ENCODE results near the gene FSTL4. TPM values are rescaled to one million over a fixed set of nuclear protein-coding genes. Genes with fewer than 3 reads are reported as not detected.

The FSTL4 gene
- polyA plus RNA-seq, 1 of the 3 experiments (the other 2 are of a cell fraction) = not detected

DNA sequence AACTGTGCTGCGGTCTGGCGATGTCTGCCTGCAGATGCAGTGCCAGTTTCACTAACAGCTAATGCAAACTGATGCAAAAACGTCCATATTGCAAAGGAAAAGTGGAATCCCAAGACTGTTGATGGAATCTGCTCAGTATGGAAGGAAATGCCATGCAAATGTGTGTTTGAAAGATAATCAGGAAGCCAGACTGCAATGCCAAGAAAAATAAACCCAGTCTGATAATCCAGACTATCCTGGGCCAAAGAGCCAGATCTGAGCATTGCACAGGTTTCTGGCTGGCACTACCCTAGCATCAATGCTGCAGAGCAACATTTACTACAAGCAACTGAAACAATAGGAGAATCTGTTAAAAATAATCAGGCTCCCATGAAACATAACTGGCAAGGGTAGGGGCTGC lies 130.3 kb downstream of the FSTL4 start:
- POLR2A ChIA-PET = no interaction called here
- Histone ChIP-seq H3K9me2 (no peaks in the 10 kb centered on the region), H3K79me2 (ENCODE audit: insufficient read depth) (no peaks in the 10 kb centered on the region), H4K20me1 (ENCODE audit: insufficient read depth) (no peaks in the 10 kb centered on the region), H3K9ac (no peak overlapping the region), H3K36me3 (replicated peaks in 1 of 2; ENCODE audit: control insufficient read depth in 1 of 2, insufficient read depth in 2 of 2, low read length in 1 of 2) (no peaks in the 10 kb centered on the region), H3K4me2 (no peak overlapping the region), H3K4me1 (ENCODE audit: control insufficient read depth in 1 of 2, insufficient read depth in 2 of 2, low read depth in 1 of 2, low read length in 1 of 2) (peaks cover 0 to 36% of the 10 kb centered on the region in 2 experiments; a peak in 1 of 4 replicates), H3K9me3 (no peaks in the 10 kb centered on the region), H3F3A (replicated peaks; ENCODE audit: insufficient read depth) (no peaks in the 10 kb centered on the region), H3K27me3 (ENCODE audit: insufficient read depth) (no peaks in the 10 kb centered on the region; the same call in 1 of the 2 replicates), H2AFZ (ENCODE audit: low read depth) (no peak overlapping the region), H3K27ac (ENCODE audit: low read depth in 2 of 2, low read length in 1 of 2) (peak overlapping the region in 1 of 2 experiments; percentile 43; a peak in 1 of 4 replicates), H3K4me3 (ENCODE audit: low read depth in 2 of 2, low read length in 1 of 2) (no peak overlapping the region)
- WGBS (ENCODE audit: low lambda C conversion rate) = 52% methylated on average over 3 of the region's 3 CpGs
- DNase-seq = no peak
- CTCF ChIA-PET = interaction anchor here (0.6 to 1.0 kb wide), 2 partner anchors 22 to 599 kb away, joined by 3 to 4 read pairs; no protein-coding TSS in a partner anchor
- TF ChIP-seq FOXJ3 (CRISPR knock-in tag; IDR thresholded peaks at IDR 0.05) (no peak), TCF12 (IDR thresholded peaks at IDR 0.05) (peak; percentile 31; the same call in 1 of the 2 replicates), POLR2AphosphoS5 (IDR thresholded peaks at IDR 0.05; ENCODE audit: low read depth, low read length) (no peak), NRF1 (IDR thresholded peaks at IDR 0.05; ENCODE audit: low read depth, low read length) (no peak), NFIC (IDR thresholded peaks at IDR 0.05; ENCODE audit: borderline replicate concordance) (peak; percentile 39; the same call in 1 of the 2 replicates), RXRA (IDR thresholded peaks at IDR 0.05; ENCODE audit: borderline replicate concordance, low read depth) (no peak)
- TF ChIP-seq, protein P1, sequence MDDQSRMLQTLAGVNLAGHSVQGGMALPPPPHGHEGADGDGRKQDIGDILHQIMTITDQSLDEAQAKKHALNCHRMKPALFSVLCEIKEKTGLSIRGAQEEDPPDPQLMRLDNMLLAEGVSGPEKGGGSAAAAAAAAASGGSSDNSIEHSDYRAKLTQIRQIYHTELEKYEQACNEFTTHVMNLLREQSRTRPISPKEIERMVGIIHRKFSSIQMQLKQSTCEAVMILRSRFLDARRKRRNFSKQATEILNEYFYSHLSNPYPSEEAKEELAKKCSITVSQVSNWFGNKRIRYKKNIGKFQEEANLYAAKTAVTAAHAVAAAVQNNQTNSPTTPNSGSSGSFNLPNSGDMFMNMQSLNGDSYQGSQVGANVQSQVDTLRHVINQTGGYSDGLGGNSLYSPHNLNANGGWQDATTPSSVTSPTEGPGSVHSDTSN (IDR thresholded peaks at IDR 0.05) = no peak

DNA sequence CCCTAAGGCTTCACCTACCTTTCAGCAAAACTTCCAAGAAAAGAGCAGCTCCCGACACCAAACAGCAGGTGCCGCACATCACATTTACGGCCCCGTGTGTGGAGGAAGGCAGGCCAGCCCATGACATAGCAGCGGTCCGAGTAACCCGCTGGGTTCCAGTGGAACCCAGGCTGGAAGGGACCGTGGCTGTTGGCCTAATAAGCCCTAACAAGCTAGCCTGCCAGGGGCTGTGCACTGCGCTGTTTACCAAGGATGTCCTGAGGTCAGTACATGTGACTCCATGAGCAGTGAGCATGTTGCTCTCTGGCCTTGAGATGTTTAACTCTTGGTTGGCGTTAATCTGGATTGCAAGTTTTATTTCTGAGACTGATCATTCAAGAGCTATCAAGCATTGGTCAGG lies 131.5 kb downstream of the FSTL4 start:
- 66% methylated on average over 9 of the region's 10 CpGs for WGBS (ENCODE audit: low lambda C conversion rate)
- ChIA-PET CTCF (interaction anchor here (1.0 to 1.3 kb wide), 2 partner anchors 21 to 222 kb away, joined by 4 read pairs; no protein-coding TSS in a partner anchor), POLR2A (no interaction called here)
- Histone ChIP-seq H3F3A (replicated peaks; ENCODE audit: insufficient read depth) (no peaks in the 10 kb centered on the region), H4K20me1 (ENCODE audit: insufficient read depth) (no peaks in the 10 kb centered on the region), H3K27me3 (ENCODE audit: insufficient read depth) (peaks cover 3% of the 10 kb centered on the region; the same call in 1 of the 2 replicates), H3K79me2 (ENCODE audit: insufficient read depth) (no peaks in the 10 kb centered on the region), H2AFZ (ENCODE audit: low read depth) (no peak overlapping the region), H3K27ac (ENCODE audit: low read depth in 2 of 2, low read length in 1 of 2) (no peak overlapping the region), H3K9me2 (no peaks in the 10 kb centered on the region), H3K4me2 (no peak overlapping the region), H3K4me1 (ENCODE audit: control insufficient read depth in 1 of 2, insufficient read depth in 2 of 2, low read depth in 1 of 2, low read length in 1 of 2) (peaks cover 0 to 36% of the 10 kb centered on the region in 2 experiments; a peak in 1 of 4 replicates), H3K9ac (no peak overlapping the region), H3K36me3 (replicated peaks in 1 of 2; ENCODE audit: control insufficient read depth in 1 of 2, insufficient read depth in 2 of 2, low read length in 1 of 2) (no peaks in the 10 kb centered on the region), H3K4me3 (ENCODE audit: low read depth in 2 of 2, low read length in 1 of 2) (no peak overlapping the region), H3K9me3 (no peaks in the 10 kb centered on the region)
- no peak for DNase-seq
- no peak for TF ChIP-seq FOXM1 (IDR thresholded peaks at IDR 0.05; ENCODE audit: low read depth)
- TF ChIP-seq, protein P2, sequence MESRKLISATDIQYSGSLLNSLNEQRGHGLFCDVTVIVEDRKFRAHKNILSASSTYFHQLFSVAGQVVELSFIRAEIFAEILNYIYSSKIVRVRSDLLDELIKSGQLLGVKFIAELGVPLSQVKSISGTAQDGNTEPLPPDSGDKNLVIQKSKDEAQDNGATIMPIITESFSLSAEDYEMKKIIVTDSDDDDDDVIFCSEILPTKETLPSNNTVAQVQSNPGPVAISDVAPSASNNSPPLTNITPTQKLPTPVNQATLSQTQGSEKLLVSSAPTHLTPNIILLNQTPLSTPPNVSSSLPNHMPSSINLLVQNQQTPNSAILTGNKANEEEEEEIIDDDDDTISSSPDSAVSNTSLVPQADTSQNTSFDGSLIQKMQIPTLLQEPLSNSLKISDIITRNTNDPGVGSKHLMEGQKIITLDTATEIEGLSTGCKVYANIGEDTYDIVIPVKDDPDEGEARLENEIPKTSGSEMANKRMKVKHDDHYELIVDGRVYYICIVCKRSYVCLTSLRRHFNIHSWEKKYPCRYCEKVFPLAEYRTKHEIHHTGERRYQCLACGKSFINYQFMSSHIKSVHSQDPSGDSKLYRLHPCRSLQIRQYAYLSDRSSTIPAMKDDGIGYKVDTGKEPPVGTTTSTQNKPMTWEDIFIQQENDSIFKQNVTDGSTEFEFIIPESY (IDR thresholded peaks at IDR 0.05; ENCODE audit: borderline replicate concordance, low read depth) = no peak
- TF ChIP-seq, protein P3, sequence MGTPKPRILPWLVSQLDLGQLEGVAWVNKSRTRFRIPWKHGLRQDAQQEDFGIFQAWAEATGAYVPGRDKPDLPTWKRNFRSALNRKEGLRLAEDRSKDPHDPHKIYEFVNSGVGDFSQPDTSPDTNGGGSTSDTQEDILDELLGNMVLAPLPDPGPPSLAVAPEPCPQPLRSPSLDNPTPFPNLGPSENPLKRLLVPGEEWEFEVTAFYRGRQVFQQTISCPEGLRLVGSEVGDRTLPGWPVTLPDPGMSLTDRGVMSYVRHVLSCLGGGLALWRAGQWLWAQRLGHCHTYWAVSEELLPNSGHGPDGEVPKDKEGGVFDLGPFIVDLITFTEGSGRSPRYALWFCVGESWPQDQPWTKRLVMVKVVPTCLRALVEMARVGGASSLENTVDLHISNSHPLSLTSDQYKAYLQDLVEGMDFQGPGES (IDR thresholded peaks at IDR 0.05; ENCODE audit: low read depth, low read length) = no peak

Data from SK-N-SH (cell line).